ENCODE data around the gene ST7. TPM values are rescaled to one million over a fixed set of nuclear protein-coding genes. Genes with fewer than 3 reads are reported as not detected.

ST7 gene
- polyA plus RNA-seq, 1 donor (not counting 4 experiments of a cell fraction or from before 2014, with no cell fraction given) = 16.9 TPM

DNA sequence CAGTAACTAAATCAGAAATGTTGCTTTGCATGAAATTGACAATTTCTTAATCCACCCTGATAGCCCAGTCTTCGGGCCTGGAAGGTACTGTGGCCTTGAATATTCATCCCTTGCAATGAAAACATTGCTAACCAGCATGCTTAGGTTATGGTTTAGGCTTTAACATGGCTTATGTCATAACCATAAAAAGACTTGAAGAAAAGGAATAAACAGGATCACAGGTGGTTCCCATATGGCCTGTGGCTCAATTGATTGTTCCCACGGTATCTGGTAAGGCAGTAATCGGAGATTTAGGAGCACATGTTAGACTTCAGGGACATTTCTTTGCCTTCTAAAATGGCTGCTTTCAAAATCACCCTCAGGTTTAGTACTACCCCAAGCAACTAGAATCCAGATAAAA, 139.5 kb downstream of the ST7 start:
- no peaks in the 10 kb centered on the region for H3K36me3 ChIP-seq (ENCODE audit: control insufficient read depth in 2 of 2, extremely low read depth in 1 of 2, insufficient read depth in 2 of 2, low read length in 2 of 2)

DNA sequence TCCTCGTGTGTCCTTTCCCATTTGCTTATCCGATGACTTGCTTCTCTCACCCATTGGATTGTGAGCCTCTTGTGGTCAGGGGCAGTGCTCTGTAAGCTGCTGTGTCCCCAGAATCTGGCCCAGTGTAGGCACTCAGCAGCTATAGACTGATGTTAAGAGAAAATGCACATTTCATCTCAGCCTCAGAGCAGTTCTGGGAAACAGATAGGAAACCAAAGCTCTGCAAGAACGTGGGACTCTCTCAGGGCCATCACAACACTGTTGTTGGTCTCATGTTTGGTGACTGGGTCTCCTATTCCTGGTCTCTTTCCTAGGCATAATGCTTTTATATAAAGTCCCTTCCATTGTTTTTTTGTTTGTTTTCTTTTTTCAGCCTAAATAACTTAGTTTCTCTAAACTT, 141.2 kb downstream of the ST7 start:
- H3K4me1 ChIP-seq (ENCODE audit: control insufficient read depth, extremely low read depth, insufficient read depth, low read length) = peaks cover 8% of the 10 kb centered on the region
- no peaks in the 10 kb centered on the region for H3K9me1 ChIP-seq (ENCODE audit: control insufficient read depth, extremely low read depth, insufficient read depth, low read length)
- H3K27me3 ChIP-seq (ENCODE audit: control insufficient read depth, extremely low read depth, insufficient read depth, low read length) = no peaks in the 10 kb centered on the region
- no peak overlapping the region for H3K4me2 ChIP-seq (ENCODE audit: control insufficient read depth, extremely low read depth, insufficient read depth, low read depth, low read length)
- H3K9me3 ChIP-seq (ENCODE audit: control insufficient read depth, low read depth, low read length) = no peaks in the 10 kb centered on the region
- no peak overlapping the region for H3K4me3 ChIP-seq (ENCODE audit: control insufficient read depth in 2 of 3, extremely low read depth in 1 of 3, insufficient read depth in 2 of 3, low read depth in 1 of 3, low read length in 3 of 3)
- FAIRE-seq = no peak
- TF ChIP-seq EZH2 (IDR thresholded peaks at IDR 0.05; ENCODE audit: low read length) = no peak
- no peaks in the 10 kb centered on the region for H3K79me2 ChIP-seq (ENCODE audit: control insufficient read depth, insufficient read depth, low read length)
- H3K9ac ChIP-seq (ENCODE audit: control insufficient read depth, extremely low read depth, insufficient read depth, low read length) = no peak overlapping the region
- H3K36me3 ChIP-seq (ENCODE audit: control insufficient read depth in 2 of 2, extremely low read depth in 1 of 2, insufficient read depth in 2 of 2, low read length in 2 of 2) = no peaks in the 10 kb centered on the region
- dilution Hi-C loops (cut with MboI; ENCODE audit: extremely low pct_ligation_motif_present, low sequenced_read_pairs) = no loop called here
- H4K20me1 ChIP-seq (ENCODE audit: control insufficient read depth, extremely low read depth, insufficient read depth, low read length) = peaks cover 2% of the 10 kb centered on the region
- DNase-seq (ENCODE audit: low read depth, low spot score) = no peak
- no peak overlapping the region for H2AFZ ChIP-seq (ENCODE audit: control insufficient read depth, low read length)
- H3K27ac ChIP-seq (ENCODE audit: control insufficient read depth, insufficient read depth, low read length) = no peak overlapping the region

More for the DNA sequence above, 139.5 kb downstream of the ST7 start:
- Histone ChIP-seq H3K4me2 (ENCODE audit: control insufficient read depth, extremely low read depth, insufficient read depth, low read depth, low read length) (no peak overlapping the region), H3K27ac (ENCODE audit: control insufficient read depth, insufficient read depth, low read length) (no peak overlapping the region), H3K4me1 (ENCODE audit: control insufficient read depth, extremely low read depth, insufficient read depth, low read length) (peaks cover 2% of the 10 kb centered on the region), H3K9me3 (ENCODE audit: control insufficient read depth, low read depth, low read length) (no peaks in the 10 kb centered on the region), H3K27me3 (ENCODE audit: control insufficient read depth, extremely low read depth, insufficient read depth, low read length) (no peaks in the 10 kb centered on the region), H2AFZ (ENCODE audit: control insufficient read depth, low read length) (no peak overlapping the region), H3K9me1 (ENCODE audit: control insufficient read depth, extremely low read depth, insufficient read depth, low read length) (no peaks in the 10 kb centered on the region), H4K20me1 (ENCODE audit: control insufficient read depth, extremely low read depth, insufficient read depth, low read length) (peaks cover 2% of the 10 kb centered on the region), H3K9ac (ENCODE audit: control insufficient read depth, extremely low read depth, insufficient read depth, low read length) (no peak overlapping the region), H3K4me3 (ENCODE audit: control insufficient read depth in 2 of 3, extremely low read depth in 1 of 3, insufficient read depth in 2 of 3, low read depth in 1 of 3, low read length in 3 of 3) (no peak overlapping the region), H3K79me2 (ENCODE audit: control insufficient read depth, insufficient read depth, low read length) (no peaks in the 10 kb centered on the region)
- FAIRE-seq = no peak
- no peak for DNase-seq (ENCODE audit: low read depth, low spot score)
- dilution Hi-C loops (cut with MboI; ENCODE audit: extremely low pct_ligation_motif_present, low sequenced_read_pairs) = no loop called here
- no peak for TF ChIP-seq CTCF (optimal IDR thresholded peaks at IDR 0.05 in 1 of 3, IDR thresholded peaks at IDR 0.05 in 1 of 3, conservative IDR thresholded peaks at IDR 0.05 in 1 of 3; ENCODE audit: extremely low read depth in 1 of 3, insufficient read depth in 2 of 3, low read length in 3 of 3)
- TF ChIP-seq EZH2 (IDR thresholded peaks at IDR 0.05; ENCODE audit: low read length) = no peak

- no peak overlapping the region for H3K27ac ChIP-seq (ENCODE audit: control insufficient read depth, insufficient read depth, low read length)
- peaks cover 2% of the 10 kb centered on the region for H4K20me1 ChIP-seq (ENCODE audit: control insufficient read depth, extremely low read depth, insufficient read depth, low read length)
- no peaks in the 10 kb centered on the region for H3K9me3 ChIP-seq (ENCODE audit: control insufficient read depth, low read depth, low read length)
- DNase-seq (ENCODE audit: low read depth, low spot score) (no peak), FAIRE-seq (no peak)
- no peaks in the 10 kb centered on the region for H3K79me2 ChIP-seq (ENCODE audit: control insufficient read depth, insufficient read depth, low read length)
- H3K4me1 ChIP-seq (ENCODE audit: control insufficient read depth, extremely low read depth, insufficient read depth, low read length) = peaks cover 8% of the 10 kb centered on the region
- no peak for TF ChIP-seq EZH2 (IDR thresholded peaks at IDR 0.05; ENCODE audit: low read length)
- TF ChIP-seq CTCF (optimal IDR thresholded peaks at IDR 0.05 in 1 of 3, IDR thresholded peaks at IDR 0.05 in 1 of 3, conservative IDR thresholded peaks at IDR 0.05 in 1 of 3; ENCODE audit: extremely low read depth in 1 of 3, insufficient read depth in 2 of 3, low read length in 3 of 3) = no peak
- H3K9me1 ChIP-seq (ENCODE audit: control insufficient read depth, extremely low read depth, insufficient read depth, low read length) = no peaks in the 10 kb centered on the region
- no peak overlapping the region for H3K9ac ChIP-seq (ENCODE audit: control insufficient read depth, extremely low read depth, insufficient read depth, low read length)
- H3K4me3 ChIP-seq (ENCODE audit: control insufficient read depth in 2 of 3, extremely low read depth in 1 of 3, insufficient read depth in 2 of 3, low read depth in 1 of 3, low read length in 3 of 3) = no peak overlapping the region
- H3K27me3 ChIP-seq (ENCODE audit: control insufficient read depth, extremely low read depth, insufficient read depth, low read length) = no peaks in the 10 kb centered on the region
- H3K4me2 ChIP-seq (ENCODE audit: control insufficient read depth, extremely low read depth, insufficient read depth, low read depth, low read length) = no peak overlapping the region
- dilution Hi-C loops (cut with MboI; ENCODE audit: extremely low pct_ligation_motif_present, low sequenced_read_pairs) = no loop called here
- H3K36me3 ChIP-seq (ENCODE audit: control insufficient read depth in 2 of 2, extremely low read depth in 1 of 2, insufficient read depth in 2 of 2, low read length in 2 of 2) = no peaks in the 10 kb centered on the region
- H2AFZ ChIP-seq (ENCODE audit: control insufficient read depth, low read length) = no peak overlapping the region
Measured at GRCh38 chr7:117095055-117095454, 141.8 kb downstream of the ST7 start.
